ENCODE data around the gene GPR135.

Gene GPR135

DNA sequence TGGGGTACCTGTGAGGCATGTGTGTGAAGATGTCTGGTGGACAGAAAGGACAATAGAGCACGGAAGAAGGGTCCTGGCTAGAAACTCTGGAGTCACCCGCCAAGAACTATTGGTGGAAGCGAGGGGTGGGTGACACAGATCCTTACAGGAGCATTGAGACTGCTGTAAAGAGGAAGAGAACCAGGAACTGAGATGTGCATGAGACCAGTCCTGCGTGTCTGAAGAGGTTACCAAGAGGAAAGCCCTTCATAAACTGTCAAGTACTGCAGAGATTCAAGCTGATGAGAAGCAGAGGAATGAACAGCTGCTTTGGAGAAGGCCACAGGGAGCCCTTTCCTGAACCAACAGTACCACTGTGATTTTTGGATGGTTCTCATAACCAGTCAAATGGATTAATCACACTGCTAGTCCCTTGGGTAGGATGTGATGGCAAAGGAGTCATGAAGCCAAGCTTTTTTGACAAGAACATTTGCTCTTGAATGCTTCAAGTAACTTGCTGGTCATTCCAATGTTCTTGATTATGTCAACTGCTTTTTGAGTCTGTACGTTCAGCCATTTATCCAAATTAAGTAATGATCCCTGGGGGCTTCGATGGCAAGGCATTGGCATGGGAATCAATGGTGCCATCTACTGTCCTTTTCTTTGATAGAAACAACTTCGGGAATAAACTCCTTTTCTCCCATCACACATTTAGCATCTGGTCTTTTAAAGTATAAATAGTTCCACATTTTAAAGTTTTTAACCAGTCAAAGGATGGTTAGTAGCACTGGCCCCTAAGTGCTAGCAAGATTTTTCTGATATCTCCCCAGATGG is 42.9 kb downstream of the GPR135 start:
- DNase-seq (ENCODE audit: low read depth, low spot score) = no peak

DNA sequence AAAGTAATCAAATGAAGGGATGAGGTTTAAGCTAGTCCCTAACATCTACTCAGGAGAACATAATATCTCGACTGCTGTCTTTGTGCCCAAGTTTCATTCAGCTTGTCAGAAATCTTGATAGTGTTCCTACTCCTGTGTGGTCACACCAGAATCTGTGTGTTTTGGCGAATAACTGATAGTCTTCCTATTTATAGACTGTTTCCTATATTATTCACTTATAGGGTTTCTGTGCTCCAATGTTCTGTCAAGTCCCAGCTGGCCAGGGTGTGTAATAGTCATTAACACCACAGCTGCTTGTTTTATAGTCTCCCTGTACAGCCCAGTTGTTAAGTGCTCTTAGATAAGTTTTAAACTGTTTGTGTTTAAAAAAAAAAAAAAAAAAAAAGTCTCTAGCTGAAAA is 45.9 kb downstream of the GPR135 start:
- no peak for DNase-seq (ENCODE audit: low read depth, low spot score)

DNA sequence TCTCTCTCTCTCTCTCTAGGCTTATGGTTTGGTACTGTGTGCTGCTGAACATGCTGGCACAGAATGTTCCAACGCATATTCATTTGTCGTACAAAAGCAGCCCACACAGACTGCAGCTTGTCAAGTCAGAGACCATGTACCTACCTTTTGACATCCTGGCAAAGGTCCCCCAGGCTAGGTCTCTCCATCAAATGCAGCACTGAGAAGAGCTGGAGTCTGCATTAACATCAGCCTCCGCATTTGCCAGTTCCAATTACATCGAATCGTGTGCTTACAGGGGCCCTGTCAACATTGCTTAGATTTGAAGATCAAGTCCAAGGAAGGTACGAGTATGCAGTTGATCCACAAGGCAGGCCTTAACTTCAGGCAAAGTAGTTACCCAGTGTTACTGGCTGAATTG is 47.9 kb downstream of the GPR135 start:
- DNase-seq (ENCODE audit: low read depth, low spot score) = no peak

DNA sequence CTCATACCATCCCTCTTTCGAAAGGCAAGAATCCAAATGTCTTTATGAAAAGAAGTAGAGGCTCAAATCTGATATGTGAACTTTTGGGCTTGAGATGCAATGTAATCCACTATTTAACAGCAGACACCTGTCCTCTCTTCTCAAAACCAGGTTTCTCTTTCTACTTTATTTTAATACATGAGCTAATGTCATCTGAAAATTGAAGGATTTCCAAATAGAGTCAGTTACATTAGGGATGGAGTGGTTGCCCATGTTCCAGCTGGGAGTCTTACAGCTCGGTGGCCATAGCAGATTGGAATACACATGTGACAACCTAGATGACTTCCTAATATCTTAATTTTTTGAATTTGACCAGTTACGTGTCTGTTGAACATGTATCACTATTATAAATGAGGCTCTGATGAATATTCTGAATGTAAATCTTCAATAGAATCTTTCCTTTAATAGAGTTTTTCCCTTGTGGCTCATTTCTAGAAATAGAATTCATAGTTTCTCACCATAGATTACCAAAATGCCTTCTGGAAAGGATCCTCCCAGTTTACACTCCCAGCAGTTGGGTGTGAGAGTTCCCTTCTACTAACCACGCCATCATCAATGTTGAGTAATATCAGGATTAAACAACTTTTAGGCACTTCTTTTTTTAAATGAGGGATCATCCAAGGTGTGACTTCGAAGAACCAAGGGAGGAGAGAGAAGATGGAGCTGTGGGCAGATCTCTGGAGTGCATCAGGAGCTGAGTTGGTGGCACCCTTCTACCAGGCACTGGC is 49.2 kb downstream of the GPR135 start:
- DNase-seq (ENCODE audit: low read depth, low spot score) = no peak

Measured in activated naive CD8-positive, alpha-beta T cell treated with anti-CD3 and anti-CD28 coated beads, Interleukin-2, amount 50 U/mL, for 16 hours (primary cell).